IMR-90 (cell line): ENCODE measurements around the gene DCAF6. TPM values are rescaled to one million over a fixed set of nuclear protein-coding genes. Genes with fewer than 3 reads are reported as not detected.

Source experiments
- ATAC-seq: fragments of 200-7000 bp; cut with Tn5 transposase; 2 replicates; pipeline ENCODE4 v1.9.1; 2020; ENCODE audit warnings: low read depth, mild to moderate bottlenecking, moderate library complexity
- BruUV-seq: library from RNA; stranded (reverse); fragments of 400-500 nt; replicated peaks from 2 replicates; lab custom pipeline; 2021; lab: Mats Ljungman, UMichigan
- CTCF ChIA-PET: fragments of 300-600 bp; formaldehyde crosslinking; extraction: SDS; loops from one replicate; lab custom pipeline; 2021; ENCODE audit warnings: antibody characterized with exemption; lab: Yijun Ruan, JAX
- POLR2A ChIA-PET: fragments of 300-600 bp; sonication (Branson Sonifier 250); formaldehyde crosslinking; loops from one replicate; lab custom pipeline; 2022; ENCODE audit warnings: antibody characterized with exemption; ENCODE audit not compliant: unreplicated experiment; lab: Charles Lee
- DNase-seq: peaks from one replicate; pipeline ENCODE4 v3.0.0; 2013
- H2AFZ ChIP-seq: replicated peaks from 2 replicates; pipeline ENCODE3; 2013; ENCODE audit warnings: low read length, mild to moderate bottlenecking; ENCODE audit not compliant: poor library complexity
- H2AK5ac ChIP-seq: 2 replicates; pipeline ENCODE4 v1.6.1; 2013; ENCODE audit warnings: low read depth, low read length, inconsistent platforms
- H2AK9ac ChIP-seq: replicated peaks from 2 replicates; pipeline ENCODE3; 2013; ENCODE audit warnings: mild to moderate bottlenecking, low read depth, low read length, moderate library complexity; ENCODE audit not compliant: poor library complexity
- H2BK120ac ChIP-seq: 2 replicates; pipeline ENCODE4 v1.6.1; 2013; ENCODE audit warnings: low read depth, low read length, inconsistent platforms
- H2BK15ac ChIP-seq: 3 replicates; pipeline ENCODE4 v1.6.1; 2013; ENCODE audit warnings: low read depth, low read length, inconsistent platforms
- H2BK20ac ChIP-seq: 2 replicates; pipeline ENCODE4 v1.6.1; 2013; ENCODE audit warnings: low read depth, mild to moderate bottlenecking, inconsistent platforms, low read length, moderate library complexity
- H2BK5ac ChIP-seq: 2 replicates; pipeline ENCODE4 v1.6.1; 2013; ENCODE audit warnings: mild to moderate bottlenecking, low read depth, low read length, inconsistent platforms; ENCODE audit not compliant: poor library complexity, severe bottlenecking
- H3K14ac ChIP-seq: replicated peaks from 2 replicates; pipeline ENCODE4 v1.6.1; 2013; ENCODE audit warnings: low read depth, low read length, inconsistent platforms
- H3K18ac ChIP-seq: 2 replicates; pipeline ENCODE4 v1.6.1; 2013; ENCODE audit warnings: low read depth, low read length, control low read depth
- H3K23ac ChIP-seq: 2 replicates; pipeline ENCODE4 v1.6.1; 2013; ENCODE audit warnings: low read depth, low read length, inconsistent platforms
- H3K27ac ChIP-seq: 2 replicates; pipeline ENCODE4 v1.5.1; 2013; ENCODE audit warnings: mild to moderate bottlenecking, control low read depth, low read length; ENCODE audit not compliant: insufficient read depth
- H3K27me3 ChIP-seq: 2 replicates; pipeline ENCODE4 v1.6.1; 2013; ENCODE audit warnings: low read length; ENCODE audit not compliant: control insufficient read depth, insufficient read depth
- H3K36me3 ChIP-seq: 2 replicates; pipeline ENCODE4 v1.6.1; 2013; ENCODE audit warnings: low read length, mixed read lengths; ENCODE audit not compliant: control insufficient read depth, insufficient read depth
- H3K4ac ChIP-seq: 2 replicates; pipeline ENCODE4 v1.6.1; 2013; ENCODE audit warnings: low read depth, low read length, inconsistent platforms
- H3K4me1 ChIP-seq: 2 replicates; pipeline ENCODE4 v1.6.1; 2013; ENCODE audit warnings: low read length, mixed read lengths; ENCODE audit not compliant: control insufficient read depth, insufficient read depth
- H3K4me2 ChIP-seq: 2 replicates; pipeline ENCODE4 v1.6.1; 2013; ENCODE audit warnings: low read depth, mild to moderate bottlenecking, control low read depth, low read length, moderate library complexity
- H3K4me3 ChIP-seq: 2 replicates; pipeline ENCODE4 v1.5.1; 2013; ENCODE audit warnings: low read depth, mild to moderate bottlenecking, control low read depth, low read length, moderate library complexity; ENCODE audit not compliant: insufficient read depth
- H3K56ac ChIP-seq: 2 replicates; pipeline ENCODE4 v1.6.1; 2013; ENCODE audit warnings: low read length, inconsistent platforms; ENCODE audit not compliant: insufficient read depth; ENCODE audit errors: extremely low read depth
- H3K79me1 ChIP-seq, 2 experiments: 2 replicates each; pipeline ENCODE4 v1.6.1; 2013; ENCODE audit warnings: low read length in 2 of 2, inconsistent platforms in 1 of 2, low read depth in 1 of 2
- H3K9ac ChIP-seq: 2 replicates; pipeline ENCODE4 v1.6.1; 2013; ENCODE audit warnings: low read depth, low read length, control low read depth
- H3K9me1 ChIP-seq: 2 replicates; pipeline ENCODE4 v1.6.1; 2013; ENCODE audit warnings: low read length, inconsistent platforms; ENCODE audit not compliant: insufficient read depth
- H3K9me3 ChIP-seq: 2 replicates; pipeline ENCODE4 v1.6.1; 2013; ENCODE audit warnings: low read length; ENCODE audit not compliant: control insufficient read depth, insufficient read depth
- H4K20me1 ChIP-seq: 2 replicates; pipeline ENCODE4 v1.6.1; 2013; ENCODE audit warnings: low read length, inconsistent platforms; ENCODE audit not compliant: insufficient read depth
- H4K5ac ChIP-seq: 2 replicates; pipeline ENCODE4 v1.6.1; 2013; ENCODE audit warnings: mild to moderate bottlenecking, low read depth, low read length, control low read depth
- H4K8ac ChIP-seq, 2 experiments: 2 replicates each; pipeline ENCODE4 v1.6.1; 2013; ENCODE audit warnings: low read depth in 2 of 2, low read length in 2 of 2, control low read depth in 1 of 2, inconsistent platforms in 1 of 2
- H4K91ac ChIP-seq: 2 replicates; pipeline ENCODE4 v1.6.1; 2013; ENCODE audit warnings: low read depth, low read length, inconsistent platforms; ENCODE audit not compliant: insufficient read depth
- CEBPB ChIP-seq: IDR thresholded peaks from 2 replicates; pipeline ENCODE4 v1.6.1; 2012; ENCODE audit warnings: low read depth, low read length, improper control_type of control experiment
- ELK1 ChIP-seq: fragments of 150-350 bp; IDR thresholded peaks from 2 replicates; pipeline ENCODE4 v1.6.1; 2016; ENCODE audit warnings: low read depth, mild to moderate bottlenecking, low read length, moderate library complexity, borderline replicate concordance
- WGBS, 2 experiments: methylation state at CpG; one replicate each; pipeline versions ENCODE4 v1.1.5 to v1.1.7; 2013; ENCODE audit warnings: missing lambda C conversion rate in 2 of 2; ENCODE audit not compliant: insufficient read length in 1 of 2; ENCODE audit errors: extremely low coverage in 2 of 2; 5-methylcytosine and 5-hydroxymethylcytosine counted together
- dilution Hi-C: fragments of 300-500 bp; cut with HindIII; formaldehyde crosslinking; loops from one replicate; pipeline ENCODE4 v1.14.3; 2018; ENCODE audit warnings: low sequenced_read_pairs; ENCODE audit not compliant: unreplicated experiment
- in situ Hi-C: fragments of 300-500 bp; cut with MboI; formaldehyde crosslinking; loops from 3 replicates; pipeline ENCODE4 v1.14.3; 2019; ENCODE audit warnings: low sequenced_read_pairs, inconsistent platforms, mixed read lengths
- intact Hi-C: fragments of 100-400 bp; cut with micrococcal nuclease; formaldehyde crosslinking; loops from 2 replicates; pipeline ENCODE4 v1.10.0; 2022
- polyA plus RNA-seq, 3 experiments: library from polyadenylated mRNA; depleted of rRNA; stranded (reverse); fragments of >200 nt; gene quantifications; 2 replicates each; pipeline ENCODE4 v1.2.3, GENCODE V29; 2012; ENCODE audit warnings: low replicate concordance in 1 of 3
- total RNA-seq: library from RNA; depleted of rRNA; stranded (reverse); fragments of >200 nt; gene quantifications from 2 replicates; pipeline ENCODE4 v1.2.3, GENCODE V29; 2012

The DCAF6 gene
- total and polyA plus RNA-seq, 2 of the 4 experiments (the other 2 are of a cell fraction) = 60.4 to 88.7 TPM

DNA sequence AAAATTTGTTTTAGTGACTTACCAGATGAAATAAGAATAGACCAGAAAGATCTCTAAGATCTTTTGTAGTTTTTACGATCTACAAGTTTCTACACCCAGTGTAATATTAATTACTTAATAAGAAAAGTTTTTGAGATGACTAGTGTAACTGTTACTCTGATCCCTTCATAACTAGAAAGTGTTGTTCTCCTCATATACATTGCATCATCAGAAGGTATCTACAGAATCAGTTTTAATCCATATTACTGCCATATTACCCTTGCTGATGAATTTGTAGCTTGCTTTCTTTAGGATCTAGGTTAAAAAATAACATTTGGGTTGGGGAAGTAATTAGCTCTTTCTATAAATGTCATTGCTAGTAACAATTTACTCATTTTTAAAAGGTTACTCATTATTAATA, 127.7 kb downstream of the DCAF6 start:
- Histone ChIP-seq H3K9ac (no peak overlapping the region), H2AK9ac (no peak overlapping the region), H4K91ac (no peak overlapping the region), H3K36me3 (peaks cover 13% of the 10 kb centered on the region; the same call in 1 of the 2 replicates), H4K5ac (no peak overlapping the region), H3K4me2 (no peak overlapping the region), H3K23ac (no peak overlapping the region), H3K9me3 (no peaks in the 10 kb centered on the region), H2AK5ac (no peak overlapping the region), H2BK5ac (no peak overlapping the region), H3K4ac (no peak overlapping the region), H2BK120ac (no peak overlapping the region), H3K9me1 (no peaks in the 10 kb centered on the region), H4K8ac (no peak overlapping the region), H3K14ac (no peak overlapping the region), H2BK15ac (no peak overlapping the region), H2AFZ (no peak overlapping the region), H3K27ac (no peak overlapping the region), H3K79me1 (peaks cover 5 to 16% of the 10 kb centered on the region in 2 experiments; a peak in 2 of 4 replicates), H3K56ac (no peak overlapping the region), H3K18ac (no peak overlapping the region), H4K20me1 (no peaks in the 10 kb centered on the region), H3K27me3 (no peaks in the 10 kb centered on the region), H3K4me3 (no peak overlapping the region), H2BK20ac (no peak overlapping the region), H3K4me1 (no peaks in the 10 kb centered on the region)
- ATAC-seq (no peak), DNase-seq (no peak)
- in situ Hi-C loops (no loop called here), dilution Hi-C loops (no loop called here), intact Hi-C loops (loop anchor here (5.0 kb wide), 1 partner anchor 42 kb away; no protein-coding TSS in a partner anchor)
- no TSS peak for BruUV-seq
- TF ChIP-seq CEBPB (peak; percentile 48; the same call in 1 of the 2 replicates), ELK1 (no peak)
- WGBS, 2 experiments = no CpG with 5 or more reads among the region's 1 CpG
- CTCF ChIA-PET = interaction anchor here (3.3 kb wide), 1 partner anchor 18 kb away, joined by 12 read pairs; no protein-coding TSS in a partner anchor
- POLR2A ChIA-PET = interaction anchor here (0.6 kb wide), 1 partner anchor 350 kb away, joined by 4 read pairs; no protein-coding TSS in a partner anchor
